Spleen (tissue), 7 donors: Measurements from ENCODE around the gene CACNA2D3.

Source experiments
- POLR2A ChIP-seq, 3 donors: fragments of 450-650 bp; IDR thresholded peaks; one replicate each; pipeline ENCODE4 v1.5.1; 2017; ENCODE audit warnings: antibody characterized with exemption in 3 of 3, mild to moderate bottlenecking in 1 of 3
- POLR2AphosphoS5 ChIP-seq, 3 donors: sonication (generic); formaldehyde crosslinking; IDR thresholded peaks; one replicate each; pipeline ENCODE4 v1.5.1; 2017; ENCODE audit warnings: antibody characterized with exemption in 3 of 3
- TF ChIP-seq, protein P1 (sequence below), 11 experiments: fragments of 200-600 bp in 7 of 11; fragments of 450-650 bp in 4 of 11; sonication (generic) in 4 of 11; IDR thresholded peaks in 8 of 11; conservative IDR thresholded peaks in 3 of 11; 1 replicate in 7 of 11; 2 replicates in 4 of 11; pipeline versions ENCODE4 v1.4.0 to v1.8.0; 2016 to 2021; ENCODE audit warnings: antibody characterized with exemption in 11 of 11, inconsistent platforms in 4 of 11, mild to moderate bottlenecking in 1 of 11
- donor health status: DM: no; HTN: no; CAD: no; lungs with moderate emphysema.
- donor health status: DM: no; HTN: no; CAD: no.
- donor health status: DM: no; HTN: no; CAD: no.

DNA sequence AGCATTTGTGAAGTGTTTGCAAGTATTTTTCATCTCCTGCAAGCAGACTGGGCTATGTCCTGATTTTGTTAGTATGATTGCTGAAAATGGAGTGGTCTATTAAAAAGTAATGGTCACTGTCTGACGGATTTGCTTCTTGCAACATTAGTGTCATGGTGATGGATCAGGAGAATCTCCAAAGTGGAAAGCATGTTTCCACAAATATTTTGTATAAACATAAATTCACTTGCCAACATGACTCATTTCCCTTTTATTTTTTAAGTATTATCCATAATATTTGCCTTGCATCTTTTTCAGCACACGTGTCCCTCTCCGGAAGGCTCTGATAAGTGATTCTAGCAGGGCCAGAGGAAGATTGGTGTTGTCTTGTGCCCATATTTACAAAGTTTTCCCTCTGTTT is 27.4 kb upstream of the CACNA2D3 start:
- TF ChIP-seq, protein P1, sequence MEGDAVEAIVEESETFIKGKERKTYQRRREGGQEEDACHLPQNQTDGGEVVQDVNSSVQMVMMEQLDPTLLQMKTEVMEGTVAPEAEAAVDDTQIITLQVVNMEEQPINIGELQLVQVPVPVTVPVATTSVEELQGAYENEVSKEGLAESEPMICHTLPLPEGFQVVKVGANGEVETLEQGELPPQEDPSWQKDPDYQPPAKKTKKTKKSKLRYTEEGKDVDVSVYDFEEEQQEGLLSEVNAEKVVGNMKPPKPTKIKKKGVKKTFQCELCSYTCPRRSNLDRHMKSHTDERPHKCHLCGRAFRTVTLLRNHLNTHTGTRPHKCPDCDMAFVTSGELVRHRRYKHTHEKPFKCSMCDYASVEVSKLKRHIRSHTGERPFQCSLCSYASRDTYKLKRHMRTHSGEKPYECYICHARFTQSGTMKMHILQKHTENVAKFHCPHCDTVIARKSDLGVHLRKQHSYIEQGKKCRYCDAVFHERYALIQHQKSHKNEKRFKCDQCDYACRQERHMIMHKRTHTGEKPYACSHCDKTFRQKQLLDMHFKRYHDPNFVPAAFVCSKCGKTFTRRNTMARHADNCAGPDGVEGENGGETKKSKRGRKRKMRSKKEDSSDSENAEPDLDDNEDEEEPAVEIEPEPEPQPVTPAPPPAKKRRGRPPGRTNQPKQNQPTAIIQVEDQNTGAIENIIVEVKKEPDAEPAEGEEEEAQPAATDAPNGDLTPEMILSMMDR (IDR thresholded peaks at IDR 0.05 in 8 of 11, conservative IDR thresholded peaks at IDR 0.05 in 3 of 11), result no peak
- TF ChIP-seq POLR2AphosphoS5 (IDR thresholded peaks at IDR 0.05) (no peak), POLR2A (IDR thresholded peaks at IDR 0.05) (no peak)
